A204.1 (cell line): ENCODE measurements around the gene SKIDA1.

Experiments used
- FAIRE-seq: peaks from 2 replicates; lab custom pipeline; 2012; peaks lifted over from hg19 to GRCh38; lab: Jason Lieb, UNC

SKIDA1 gene

GRCh38 chr10:21500578-21500910 lies 24.9 kb downstream of the SKIDA1 start:
- FAIRE-seq: no peak

- FAIRE-seq: no peak
Observed at GRCh38 chr10:21499701-21500577, 25.5 kb downstream of the SKIDA1 start.

GRCh38 chr10:21498986-21499385 lies 26.5 kb downstream of the SKIDA1 start:
- no peak for FAIRE-seq

GRCh38 chr10:21498377-21498776 lies 27.1 kb downstream of the SKIDA1 start:
- no peak for FAIRE-seq

GRCh38 chr10:21497177-21497807 lies 28.2 kb downstream of the SKIDA1 start:
- FAIRE-seq: no peak

GRCh38 chr10:21496343-21497176 lies 28.9 kb downstream of the SKIDA1 start:
- no peak for FAIRE-seq

- FAIRE-seq: no peak
Observed at GRCh38 chr10:21495752-21496342, 29.6 kb downstream of the SKIDA1 start.

- FAIRE-seq: no peak
Observed at GRCh38 chr10:21495002-21495751, 30.3 kb downstream of the SKIDA1 start.

GRCh38 chr10:21494191-21495001 lies 31.1 kb downstream of the SKIDA1 start:
- no peak for FAIRE-seq

GRCh38 chr10:21493784-21494183 lies 31.7 kb downstream of the SKIDA1 start:
- FAIRE-seq: no peak

- FAIRE-seq: no peak
Observed at GRCh38 chr10:21492421-21492820, 33.1 kb downstream of the SKIDA1 start.

GRCh38 chr10:21490711-21491105 lies 34.8 kb downstream of the SKIDA1 start:
- no peak for FAIRE-seq

GRCh38 chr10:21490028-21490710 lies 35.3 kb downstream of the SKIDA1 start:
- FAIRE-seq: no peak

- FAIRE-seq: no peak
Observed at GRCh38 chr10:21488957-21489446, 36.5 kb downstream of the SKIDA1 start.

- FAIRE-seq: no peak
Observed at GRCh38 chr10:21488246-21488956, 37.1 kb downstream of the SKIDA1 start.

- no peak for FAIRE-seq
Observed at GRCh38 chr10:21487416-21488180, 37.9 kb downstream of the SKIDA1 start.

- FAIRE-seq: no peak
Observed at GRCh38 chr10:21482821-21483220, 42.7 kb downstream of the SKIDA1 start.

- no peak for FAIRE-seq
Observed at GRCh38 chr10:21481407-21481806, 44.1 kb downstream of the SKIDA1 start.
